Left hindlimb (tissue), 1 donor: ENCODE measurements around the gene PKD2L2.
A peak's percentile ranks its signal among the peaks of the same experiment; 100 is the strongest.
"Not testable (repeated sequence)": the region's sequence is repeated elsewhere in the genome, so short reads cannot be mapped to it uniquely, and the experiment has no call there.

Experiments used
- DNase-seq: peaks from one replicate; pipeline ENCODE4 v3.0.0-alpha.2; 2018

The PKD2L2 gene

DNA sequence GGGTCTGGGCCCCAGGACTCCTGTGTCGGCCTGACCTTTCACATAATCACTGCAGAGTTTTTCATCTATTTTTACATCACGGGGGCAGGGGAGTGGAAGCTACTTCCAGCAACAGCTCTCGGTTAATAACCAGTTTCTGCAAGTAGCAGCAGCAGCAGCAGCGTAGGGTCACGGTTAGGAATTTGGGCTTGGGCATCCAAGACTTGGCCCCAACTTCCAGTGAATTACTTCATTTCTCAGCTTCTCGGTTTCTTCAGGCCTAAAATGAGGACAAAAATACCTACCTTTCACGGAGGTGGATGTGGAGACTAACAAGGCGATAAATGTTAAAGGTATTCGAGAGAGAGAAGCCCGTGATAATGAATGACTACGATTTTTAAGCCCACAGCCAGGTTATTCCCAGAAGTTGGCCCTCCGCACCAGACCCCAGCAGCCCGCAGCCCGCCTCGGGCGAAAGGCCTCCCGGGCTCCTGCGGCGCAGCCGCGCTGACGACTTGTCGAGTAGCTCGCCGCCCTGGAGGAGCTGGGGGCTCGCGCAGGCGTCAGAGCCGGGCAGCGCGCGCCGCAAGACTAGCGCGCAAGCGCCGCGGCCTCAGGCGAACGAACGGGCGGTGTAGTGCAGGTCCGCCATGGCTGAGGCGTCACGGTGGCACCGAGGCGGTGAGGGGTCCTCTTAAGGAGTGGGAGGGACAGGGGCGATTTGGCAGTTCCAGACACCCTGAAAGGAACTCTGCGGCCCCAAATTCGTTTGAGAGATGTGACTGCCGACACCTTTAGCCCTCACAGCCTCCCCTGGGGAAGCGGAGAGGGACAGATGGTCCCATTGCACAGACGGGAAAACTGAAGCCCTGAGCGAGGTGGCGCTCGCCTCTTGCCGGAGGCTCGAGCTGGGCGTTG is at the start of gene PKD2L2:
TSS of gene PKD2L2 (plus strand) at position 595 of the 897 bp plus-strand sequence. CDS start at position 630, 35 bp downstream.
- peak; percentile 90 for DNase-seq

DNA sequence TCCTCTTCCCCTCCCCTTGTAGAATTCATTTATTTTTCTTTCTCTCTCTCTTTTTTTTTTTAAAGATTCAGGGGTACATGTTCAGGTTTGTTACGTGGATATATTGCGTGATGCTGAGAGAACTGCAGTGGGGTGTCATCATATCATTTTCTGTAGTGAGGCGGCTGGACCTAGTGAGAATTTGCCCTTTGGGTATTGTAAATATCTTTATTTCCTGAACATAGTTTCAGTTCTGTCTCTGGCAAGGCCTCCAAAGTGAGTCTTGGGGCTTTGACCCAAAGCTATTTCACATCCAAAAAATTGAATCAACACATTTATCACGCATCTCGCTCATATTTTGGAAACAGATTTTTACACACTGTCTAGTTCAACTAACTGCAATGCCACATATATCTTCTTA is 47.0 kb upstream of the PKD2L2 start:
- no peak for DNase-seq

DNA sequence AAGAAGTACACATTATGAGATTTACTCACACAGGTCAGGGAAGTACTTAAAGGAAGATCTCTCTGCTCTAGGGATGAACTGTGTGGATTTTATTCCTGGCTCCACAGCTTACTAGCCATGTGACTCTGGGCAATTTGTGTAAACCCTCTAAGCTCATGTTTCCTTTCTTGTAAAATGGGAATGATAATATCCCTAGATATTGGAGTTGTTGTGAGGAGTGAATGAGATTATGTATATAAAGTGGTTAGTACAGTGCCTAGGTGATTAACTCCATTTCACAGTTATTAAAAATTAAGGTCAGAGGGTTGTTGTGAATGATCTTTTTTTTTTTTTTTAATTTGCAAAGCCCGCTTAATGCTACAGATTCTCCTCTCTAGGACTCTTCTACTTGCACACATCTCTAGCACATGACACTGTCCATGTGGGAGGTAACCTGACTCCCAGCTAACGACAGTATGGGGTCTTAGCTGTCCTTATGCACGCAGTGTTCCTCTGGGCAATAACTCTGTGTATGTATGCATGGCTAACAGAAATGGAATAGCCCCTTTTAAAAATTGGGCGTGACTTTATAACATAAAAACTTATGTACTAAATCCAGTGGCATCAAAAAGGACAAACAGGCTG is 45.5 kb upstream of the PKD2L2 start:
- no peak for DNase-seq

DNA sequence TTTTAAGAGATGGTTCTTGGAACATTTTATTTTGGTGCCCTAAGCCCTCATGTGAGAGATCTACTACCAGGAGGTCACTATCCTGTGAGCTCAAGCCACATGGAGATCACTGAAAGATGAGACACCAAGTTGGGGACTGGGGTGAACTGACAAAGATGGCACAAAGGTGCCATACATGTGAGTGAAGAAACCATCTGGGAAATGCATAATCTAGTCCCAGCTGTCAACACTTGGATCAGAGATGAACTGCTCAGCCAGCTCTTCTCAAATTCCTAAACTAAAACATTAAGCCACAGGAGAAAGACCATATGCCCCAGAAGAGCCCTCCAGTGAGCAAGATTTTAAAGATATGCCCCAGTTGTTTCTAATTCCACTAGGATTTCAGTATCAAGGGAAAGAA is 43.8 kb upstream of the PKD2L2 start:
- DNase-seq = no peak

DNA sequence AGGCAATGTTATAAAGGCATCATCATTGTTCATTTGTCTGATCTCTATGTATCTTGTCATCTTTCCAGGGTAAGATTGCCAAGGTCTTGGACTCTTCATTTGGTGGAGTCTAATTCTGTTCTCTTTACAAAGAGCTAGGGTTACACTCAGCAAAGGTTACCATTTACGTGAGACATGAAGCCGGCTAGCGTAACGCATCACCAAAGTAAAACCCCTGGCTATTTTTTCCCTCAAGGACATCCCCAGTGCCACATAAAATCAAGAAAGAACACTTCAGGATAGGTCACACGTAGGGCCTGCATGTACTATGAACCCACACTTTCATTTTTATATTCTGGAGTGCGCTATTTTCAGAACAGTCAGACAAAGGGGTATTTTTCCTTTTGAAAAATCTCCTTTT is 41.6 kb upstream of the PKD2L2 start:
- DNase-seq = no peak

DNA sequence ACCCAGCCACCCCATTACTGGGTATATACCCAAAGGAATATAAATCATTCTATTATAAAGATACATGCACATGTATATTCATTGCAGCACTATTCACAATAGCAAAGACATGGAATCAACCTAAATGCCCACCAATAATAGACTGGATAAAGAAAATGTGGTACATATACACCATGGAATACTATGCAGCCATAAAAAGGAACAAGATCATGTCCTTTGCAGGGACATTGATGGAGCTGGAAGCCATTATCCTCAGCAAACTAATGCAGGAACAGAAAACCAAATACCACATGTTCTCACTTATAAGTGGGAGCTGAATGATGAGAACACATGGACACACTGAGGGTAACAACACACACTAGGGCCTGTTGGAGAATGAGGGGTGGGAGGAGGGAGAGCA is 36.1 kb upstream of the PKD2L2 start:
- DNase-seq = not testable (repeated sequence)

DNA sequence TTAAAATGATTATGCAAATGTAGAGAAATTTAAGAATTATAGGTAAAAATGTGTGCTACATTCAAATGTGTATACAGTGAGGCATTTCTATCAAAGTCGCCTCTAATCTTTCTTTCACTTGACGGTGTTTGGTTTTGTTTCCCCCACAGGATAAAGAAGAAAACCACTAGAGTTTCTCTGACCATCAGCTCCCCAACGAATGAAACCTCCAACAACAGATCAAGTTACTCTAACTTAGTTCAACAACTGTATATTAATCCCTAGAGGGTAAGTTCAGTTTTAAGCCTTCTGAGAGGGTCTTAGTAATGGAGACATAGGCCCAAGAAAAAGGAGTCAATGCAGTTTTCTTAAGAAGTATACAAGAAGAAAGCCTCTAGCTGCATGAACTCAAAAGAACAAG is 33.1 kb upstream of the PKD2L2 start:
- no peak for DNase-seq

DNA sequence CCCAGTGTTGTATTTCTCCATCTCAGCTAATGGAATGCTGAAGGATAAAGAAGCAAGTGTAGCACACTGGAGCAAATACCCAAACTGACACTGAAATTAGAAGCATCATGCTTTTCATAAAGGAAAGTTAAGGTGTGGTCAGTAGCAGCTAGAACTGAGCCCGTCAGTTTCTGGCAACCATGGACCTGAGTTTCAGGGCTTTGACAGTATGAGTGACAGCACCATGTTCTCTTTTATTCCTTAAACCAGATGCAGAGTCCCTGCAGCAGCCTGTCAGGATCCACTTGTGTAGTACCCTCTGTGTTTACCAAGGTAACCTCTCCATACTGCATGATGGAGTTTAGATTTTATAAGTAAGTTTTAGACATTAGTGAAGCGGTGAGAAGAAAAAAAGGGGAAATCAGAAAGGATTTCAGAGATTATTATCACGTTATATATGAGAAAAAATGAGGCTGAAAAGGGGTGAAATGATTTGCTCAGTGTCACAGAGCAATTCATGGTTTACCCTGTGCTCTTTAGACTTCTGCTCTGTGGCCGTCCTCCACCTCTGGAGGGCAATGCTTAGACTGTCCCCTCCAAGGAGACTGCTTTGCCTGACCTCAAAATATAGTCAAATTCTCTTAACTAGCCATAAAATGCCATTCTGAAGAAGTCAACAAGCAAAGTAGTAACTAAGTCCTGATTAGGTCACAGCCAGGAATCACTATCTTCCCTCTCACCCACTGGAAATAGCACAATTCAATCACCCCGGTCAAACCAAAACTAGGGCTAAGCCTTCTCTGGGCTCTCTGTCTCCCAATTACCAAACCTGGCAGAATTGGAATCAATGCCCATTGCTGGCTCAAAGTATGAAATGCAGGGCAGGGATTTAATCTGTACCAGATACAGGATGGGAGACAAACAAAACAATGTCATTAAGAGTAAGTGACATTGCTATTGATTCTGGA is 32.1 kb upstream of the PKD2L2 start:
- no peak for DNase-seq

DNA sequence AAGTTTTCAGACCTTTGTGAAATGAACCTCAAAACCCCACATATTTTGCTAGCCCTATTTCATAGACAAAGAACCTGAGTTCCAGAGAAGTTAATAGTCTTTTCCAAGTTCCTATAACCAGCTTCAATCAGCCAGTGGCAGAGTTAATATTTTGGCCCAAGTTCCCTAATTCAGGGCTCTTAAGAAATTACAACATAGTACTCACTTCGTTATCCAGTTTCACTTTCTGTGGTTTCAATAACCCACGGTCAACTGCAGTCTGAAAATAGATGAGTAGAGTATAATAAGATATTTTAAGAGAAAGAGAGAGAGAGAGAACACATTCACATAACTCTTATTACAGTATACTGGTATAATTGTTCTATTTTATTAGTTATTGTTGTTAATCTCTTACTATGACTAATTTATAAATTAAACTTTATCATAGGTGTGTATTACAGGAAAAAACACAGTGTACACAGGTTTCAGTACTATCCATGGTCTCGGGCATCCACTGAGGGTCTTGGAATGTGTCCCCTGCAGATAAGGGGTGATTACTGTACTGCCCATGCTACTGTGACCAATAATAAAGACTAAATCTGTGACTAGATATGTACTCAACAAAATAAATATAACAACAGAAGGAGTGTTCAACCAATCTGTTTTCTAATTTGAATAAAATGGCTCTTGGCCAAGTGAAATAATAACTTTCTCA is 30.9 kb upstream of the PKD2L2 start:
- no peak for DNase-seq

DNA sequence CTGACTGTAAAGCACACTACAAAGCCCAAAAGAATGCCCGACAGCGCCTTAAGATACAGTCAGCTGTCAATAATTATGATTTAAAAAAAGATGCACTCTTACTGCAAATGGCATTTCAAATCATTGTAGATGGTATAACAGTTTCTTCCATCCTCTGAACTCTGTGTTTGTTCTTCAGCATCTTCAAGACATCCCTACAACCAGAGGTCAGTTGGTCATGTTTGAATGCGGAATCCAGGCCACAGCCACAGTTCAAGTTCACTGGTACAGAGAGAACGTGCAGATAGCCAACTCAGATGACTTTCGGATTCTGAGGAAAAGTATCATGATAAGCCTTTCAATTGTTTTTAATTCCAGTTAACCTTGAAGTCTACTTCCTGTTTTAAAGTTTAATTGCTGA is 30.3 kb upstream of the PKD2L2 start:
- no peak for DNase-seq

DNA sequence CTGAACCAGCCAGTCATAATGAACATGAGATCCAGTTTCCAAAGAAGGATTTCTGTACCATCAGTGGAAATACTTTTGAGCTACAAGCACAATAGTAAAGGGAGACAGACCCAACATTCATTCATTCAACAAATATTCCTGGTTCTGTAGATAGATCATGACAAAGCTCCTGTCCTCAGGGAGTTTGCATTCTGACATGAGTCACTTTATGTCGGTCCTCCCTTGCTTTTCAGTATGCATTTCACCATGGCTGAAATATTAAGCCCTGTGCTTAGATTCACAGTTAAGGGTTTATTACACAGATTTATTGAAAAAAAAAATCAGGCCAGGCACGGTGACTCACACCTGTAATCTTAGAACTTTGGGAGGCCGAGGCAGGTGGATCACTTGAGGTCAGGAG is 27.0 kb upstream of the PKD2L2 start:
- DNase-seq = no peak

DNA sequence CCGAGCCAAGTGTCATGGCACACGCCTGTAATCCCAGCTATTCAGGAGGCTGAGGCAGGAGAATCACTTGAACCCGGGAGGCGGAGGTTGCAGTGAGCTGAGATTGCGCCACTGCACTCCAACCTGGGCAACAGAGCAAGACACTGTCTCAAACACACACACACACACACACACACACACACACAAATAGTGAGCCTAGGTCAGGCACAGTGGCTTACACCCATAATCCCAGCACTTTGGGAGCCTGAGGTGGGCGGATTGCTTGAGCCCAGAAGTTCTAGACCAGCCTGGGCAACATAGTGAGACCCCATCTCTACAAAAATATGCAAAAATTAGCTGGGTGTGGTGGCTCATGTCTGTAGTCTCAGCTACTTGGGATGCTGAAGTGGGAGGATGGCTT is 25.6 kb upstream of the PKD2L2 start:
- not testable (repeated sequence) for DNase-seq

DNA sequence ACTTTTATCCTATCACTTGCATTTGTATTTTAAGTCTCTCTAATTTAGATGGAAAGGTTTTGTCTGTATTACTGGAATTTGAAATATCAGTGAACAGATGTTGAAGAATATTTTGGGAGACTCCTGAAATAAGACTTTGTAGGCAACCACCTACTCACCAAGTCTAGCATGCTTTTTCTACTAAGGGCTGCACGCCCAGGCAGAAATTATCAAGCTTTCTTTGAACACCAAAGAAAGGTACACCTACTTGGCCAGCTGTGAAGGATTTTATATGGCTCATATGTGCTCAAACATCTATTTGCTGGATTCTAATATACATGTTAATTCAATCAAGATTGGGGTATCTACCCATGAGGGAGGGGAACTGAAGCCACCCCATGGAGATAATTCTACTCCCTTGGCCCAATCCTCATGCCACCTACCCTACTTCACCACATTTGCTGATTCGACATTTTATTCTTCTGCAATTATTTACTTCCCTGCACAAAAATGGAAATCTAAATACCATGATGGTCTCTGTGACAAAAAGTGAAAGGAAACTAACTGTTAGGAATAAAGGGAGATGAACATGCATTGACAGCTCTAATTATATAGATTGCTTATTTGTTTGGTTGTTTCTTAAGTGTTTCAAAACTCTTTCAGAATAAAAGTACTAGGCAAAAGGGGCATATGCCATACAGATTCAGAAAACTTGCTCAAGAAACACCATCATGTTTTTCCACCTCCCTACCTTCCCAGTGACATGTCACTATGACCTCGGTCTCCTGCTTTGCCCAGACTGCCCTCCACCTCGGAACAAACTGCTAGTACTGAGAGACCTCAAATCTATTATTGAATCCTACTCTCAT is 22.5 kb upstream of the PKD2L2 start:
- DNase-seq = no peak

DNA sequence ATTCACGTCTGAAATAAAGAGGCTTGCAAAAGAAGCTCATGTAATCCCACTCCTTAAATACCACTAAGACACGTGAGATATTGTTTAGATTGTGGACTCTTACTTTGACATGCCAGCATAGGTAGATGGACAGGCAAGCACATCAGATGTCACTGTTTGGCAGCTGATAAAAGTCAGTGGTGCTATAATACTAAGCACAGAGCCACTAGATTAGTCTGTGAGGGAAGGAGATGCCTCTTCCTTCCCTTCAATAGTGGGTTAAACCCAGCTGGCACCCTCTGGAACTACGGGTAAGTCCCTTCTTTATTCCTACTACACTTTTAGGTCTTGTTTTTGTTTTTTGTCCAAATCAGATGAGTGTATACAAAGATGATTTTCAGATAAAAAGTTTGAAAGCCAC is 21.6 kb upstream of the PKD2L2 start, which contains the start of gene MYOT:
TSS of gene MYOT (plus strand) at position 197 of the 400 bp plus-strand sequence. CDS start 2,792 bp downstream, outside the sequence.
- DNase-seq = no peak

DNA sequence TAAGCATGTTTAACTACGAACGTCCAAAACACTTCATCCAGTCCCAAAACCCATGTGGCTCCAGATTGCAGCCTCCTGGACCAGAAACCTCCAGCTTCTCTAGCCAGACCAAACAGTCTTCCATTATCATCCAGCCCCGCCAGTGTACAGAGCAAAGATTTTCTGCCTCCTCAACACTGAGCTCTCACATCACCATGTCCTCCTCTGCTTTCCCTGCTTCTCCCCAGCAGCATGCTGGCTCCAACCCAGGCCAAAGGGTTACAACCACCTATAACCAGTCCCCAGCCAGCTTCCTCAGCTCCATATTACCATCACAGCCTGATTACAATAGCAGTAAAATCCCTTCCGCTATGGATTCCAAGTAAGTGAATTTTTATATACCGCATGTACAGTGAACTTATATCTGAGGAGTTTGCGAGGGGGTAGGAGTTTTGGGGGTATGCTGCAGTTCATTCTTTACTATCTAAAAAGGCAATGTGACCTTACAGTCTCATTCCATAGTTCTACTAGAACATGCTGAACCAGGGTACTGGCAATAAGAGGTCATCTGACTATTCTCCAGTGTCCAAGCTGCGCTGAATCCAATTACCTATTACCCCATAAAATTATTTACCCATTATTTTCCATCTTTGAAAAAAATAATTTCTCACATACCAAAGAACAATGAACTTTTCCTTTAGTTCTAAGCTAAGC is 18.5 kb upstream of the PKD2L2 start:
- DNase-seq = no peak

DNA sequence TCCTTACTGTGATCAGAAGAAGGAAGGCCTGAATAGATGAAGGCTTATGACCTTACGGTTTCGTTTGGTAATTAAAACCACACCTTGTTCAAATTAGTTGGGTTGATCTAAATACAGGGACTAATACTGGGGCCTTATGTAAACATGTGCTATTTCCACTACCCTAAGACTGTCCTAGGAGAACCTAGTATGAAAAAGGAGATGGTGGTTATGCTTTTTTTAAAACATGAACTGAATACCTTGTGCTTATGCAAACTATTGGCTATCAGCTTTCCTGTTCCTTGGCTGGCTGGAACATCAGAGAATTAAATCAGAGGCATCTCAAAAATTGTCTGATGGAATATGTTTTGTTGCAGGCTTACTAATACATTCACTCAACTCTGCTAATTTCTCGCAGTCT is 17.7 kb upstream of the PKD2L2 start:
- no peak for DNase-seq

DNA sequence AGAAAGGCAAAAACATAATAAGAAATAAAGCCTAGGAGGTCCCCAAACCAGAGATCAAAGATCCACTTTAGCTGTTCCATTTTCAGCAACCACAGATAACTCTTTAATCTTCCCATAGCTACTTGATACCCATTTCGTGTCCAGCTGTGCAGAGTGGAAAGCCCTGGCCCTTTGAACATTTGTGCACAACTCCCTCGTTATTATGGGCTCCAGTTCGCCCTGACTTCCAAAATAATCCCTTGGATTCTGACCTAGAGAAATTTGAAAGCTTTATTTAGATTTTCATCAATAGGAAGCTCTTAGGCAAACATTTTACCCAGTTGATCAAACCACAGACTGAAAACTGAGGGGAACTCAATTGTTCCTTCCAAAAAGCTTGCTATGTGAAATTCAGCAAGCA is 16.8 kb upstream of the PKD2L2 start:
- DNase-seq = no peak

DNA sequence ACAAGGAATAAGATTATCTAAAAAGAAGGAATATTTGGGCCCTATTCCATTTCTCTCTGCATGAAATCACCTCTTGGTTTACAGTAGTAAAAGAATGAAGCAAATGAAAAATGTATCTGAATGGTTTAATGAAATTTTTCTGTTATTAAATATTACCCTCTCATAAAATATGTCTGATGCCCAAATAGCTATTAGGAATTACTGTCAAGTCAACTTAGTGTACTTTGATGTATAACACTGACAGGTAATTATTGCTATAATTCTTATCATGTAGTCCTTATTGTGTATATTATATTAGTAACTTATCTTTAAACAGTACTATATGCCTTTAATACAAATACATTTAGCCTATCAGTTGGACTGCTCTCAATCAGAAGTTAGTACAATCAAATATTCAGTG is 13.2 kb upstream of the PKD2L2 start:
- DNase-seq = no peak

DNA sequence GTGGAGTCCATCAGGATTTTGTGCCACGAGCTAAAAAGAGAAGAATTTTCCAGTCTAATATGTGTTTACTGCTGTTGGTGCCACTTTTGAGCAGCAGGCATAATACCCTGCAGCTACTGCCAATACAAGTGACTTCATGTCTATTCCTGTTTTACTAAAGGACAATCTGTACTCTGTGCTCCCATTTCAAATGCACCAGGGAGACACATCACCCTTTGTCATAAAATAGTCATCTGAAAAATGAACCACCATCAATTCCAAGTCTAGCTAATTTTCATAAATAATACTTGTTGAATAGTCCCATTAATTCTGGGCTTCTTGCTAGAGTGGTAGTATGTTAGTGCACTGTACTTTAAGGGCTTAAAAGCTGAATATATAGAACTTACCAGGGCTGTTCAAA is 8.9 kb upstream of the PKD2L2 start:
- no peak for DNase-seq

DNA sequence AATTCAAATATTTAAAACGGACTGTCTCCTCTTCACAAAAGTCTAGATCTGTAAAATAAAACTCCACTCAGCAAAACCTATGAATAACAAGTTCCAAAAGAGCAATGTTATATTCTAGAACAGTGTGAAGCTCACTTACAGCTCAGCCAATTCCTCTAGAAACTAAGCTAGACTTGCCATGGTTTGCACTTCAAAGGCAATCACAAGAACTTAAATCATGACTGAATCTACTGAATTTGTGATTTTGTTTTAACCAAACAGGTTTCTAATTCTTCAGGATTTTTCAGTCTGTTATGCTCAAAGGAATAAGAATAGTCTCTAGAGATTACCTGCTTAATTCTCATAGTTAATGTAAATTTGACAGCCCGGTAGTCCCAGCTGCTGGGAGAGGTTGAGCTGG is 1.4 kb upstream of the PKD2L2 start:
- DNase-seq = no peak

DNA sequence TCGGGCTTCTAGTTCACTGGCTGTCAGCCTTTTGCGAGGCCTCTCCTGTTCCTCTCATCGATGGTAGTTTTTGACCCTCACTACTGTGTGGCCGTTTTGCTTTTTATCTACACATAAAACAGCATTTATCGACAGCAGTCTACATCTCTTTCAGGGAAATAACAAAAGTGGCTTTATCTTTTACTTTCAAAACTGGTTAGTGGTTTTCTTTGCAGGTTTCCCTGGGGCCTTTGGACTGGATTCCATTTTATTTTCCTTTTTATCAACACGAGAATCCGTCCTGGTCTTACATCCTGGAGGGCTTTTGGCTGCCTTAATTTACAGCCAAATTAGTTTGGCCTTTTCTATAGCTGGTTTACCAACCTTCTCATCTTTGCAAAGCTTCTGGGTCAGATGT is 793 bp upstream of the PKD2L2 start:
- DNase-seq = no peak
